H1 (cell line): Measurements from ENCODE around the gene RELL2.

ENCODE experiments used
- CHD2 ChIP-seq: IDR thresholded peaks from 2 replicates; pipeline ENCODE4 v1.6.1; 2012; ENCODE audit warnings: low read length, improper control_type of control experiment
- RNF2 ChIP-seq: fragments of 200-900, 300-1000 bp; sonication (generic); IDR thresholded peaks from 2 replicates; pipeline ENCODE4 v1.7.1; 2016; ENCODE audit warnings: borderline replicate concordance, low read depth, mild to moderate bottlenecking, antibody characterized with exemption, low read length; ENCODE audit not compliant: poor library complexity, severe bottlenecking; ENCODE audit errors: missing control alignments

- TF ChIP-seq CHD2 (no peak), RNF2 (no peak)
These were observed 20.6 kb upstream of the RELL2 start for GRCh38 chr5:141615991-141616720.
